HepG2 (cell line): Measurements from ENCODE around the gene KIAA1958. TPM values are rescaled to one million over a fixed set of nuclear protein-coding genes. Genes with fewer than 3 reads are reported as not detected.

ENCODE experiments used
- ATAC-seq: fragments of 200-7000 bp; cut with Tn5 transposase; 3 replicates; pipeline ENCODE4 v1.9.1; 2020; ENCODE audit warnings: mild to moderate bottlenecking, moderate library complexity
- BruUV-seq: library from RNA; stranded (reverse); fragments of 400-500 nt; replicated peaks from 2 replicates; lab custom pipeline; 2021; lab: Mats Ljungman, UMichigan
- CTCF ChIA-PET: fragments of 300-600 bp; formaldehyde crosslinking; extraction: SDS; loops from one replicate; lab custom pipeline; 2021; ENCODE audit warnings: low total read pairs, inconsistent platforms, low intra/inter-chr PET ratio; lab: Yijun Ruan, JAX
- POLR2A ChIA-PET: fragments of 350-600 bp; sonication (Branson Sonifier 250); formaldehyde crosslinking; loops from one replicate; lab custom pipeline; 2020; ENCODE audit warnings: antibody characterized with exemption, inconsistent platforms; lab: Yijun Ruan, JAX
- DNase-seq: peaks from one replicate; pipeline ENCODE4 v3.0.0-alpha.2; 2015; ENCODE audit warnings: low spot score
- FAIRE-seq: peaks from 3 replicates; lab custom pipeline; 2011; peaks lifted over from hg19 to GRCh38; lab: Jason Lieb, UNC
- H2AFZ ChIP-seq: one replicate; pipeline ENCODE4 v1.6.1; 2011; ENCODE audit warnings: low read length, inconsistent platforms
- H3K27ac ChIP-seq: fragments of 300-600 bp; 3 replicates; pipeline ENCODE4 v1.8.0; 2011; ENCODE audit warnings: mixed run types, mild to moderate bottlenecking, mixed read lengths, low read length, inconsistent platforms; ENCODE audit not compliant: insufficient read depth; ENCODE audit errors: extremely low read length
- H3K27me3 ChIP-seq, 2 experiments: fragments of 200-600 bp in 1 of 2; 2 replicates in 1 of 2; 3 replicates in 1 of 2; pipeline versions ENCODE4 v1.6.0 to v1.8.0; 2011; ENCODE audit warnings: low read length in 2 of 2, mild to moderate bottlenecking in 2 of 2, moderate library complexity in 2 of 2, inconsistent platforms in 1 of 2; ENCODE audit not compliant: insufficient read depth in 2 of 2, control insufficient read depth in 1 of 2
- H3K36me3 ChIP-seq, 2 experiments: fragments of 200-600 bp in 1 of 2; replicated peaks in 1 of 2; 2 replicates in 1 of 2; 3 replicates in 1 of 2; pipeline versions ENCODE4 v1.5.1 to v1.8.0; 2011; ENCODE audit warnings: low read length in 2 of 2, inconsistent platforms in 1 of 2; ENCODE audit not compliant: insufficient read depth in 2 of 2, control insufficient read depth in 1 of 2
- H3K4me1 ChIP-seq: 2 replicates; pipeline ENCODE4 v1.5.1; 2012; ENCODE audit warnings: low read length, inconsistent platforms; ENCODE audit not compliant: insufficient read depth
- H3K4me2 ChIP-seq: 2 replicates; pipeline ENCODE4 v1.6.0; 2011; ENCODE audit warnings: low read depth, low read length, inconsistent platforms
- H3K4me3 ChIP-seq, 3 experiments: fragments of 200-600 bp in 1 of 3; sonication (generic), shearing (Covaris generic) in 1 of 3; replicated peaks in 1 of 3; 2 replicates each; pipeline ENCODE4 v1.5.1; 2011 to 2016; ENCODE audit warnings: low read length in 3 of 3, inconsistent platforms in 2 of 3, low read depth in 2 of 3, mild to moderate bottlenecking in 2 of 3, control low read depth in 1 of 3, mixed read lengths in 1 of 3; ENCODE audit not compliant: insufficient read depth in 1 of 3
- H3K79me2 ChIP-seq: one replicate; pipeline ENCODE4 v1.6.1; 2011; ENCODE audit warnings: low read length, inconsistent platforms; ENCODE audit not compliant: insufficient read depth
- H3K9ac ChIP-seq: 2 replicates; pipeline ENCODE4 v1.6.0; 2011; ENCODE audit warnings: mild to moderate bottlenecking, low read depth, low read length, inconsistent platforms; ENCODE audit not compliant: insufficient read depth
- H3K9me3 ChIP-seq: 2 replicates; pipeline ENCODE4 v1.5.1; 2012; ENCODE audit warnings: mild to moderate bottlenecking, low read length
- H4K20me1 ChIP-seq: 2 replicates; pipeline ENCODE4 v1.6.0; 2011; ENCODE audit warnings: inconsistent platforms, mild to moderate bottlenecking, low read length, moderate library complexity; ENCODE audit not compliant: insufficient read depth
- CEBPB ChIP-seq: IDR thresholded peaks from 2 replicates; pipeline ENCODE4 v1.6.1; 2011; ENCODE audit warnings: low read depth, low read length, improper control_type of control experiment, borderline replicate concordance
- CEBPG ChIP-seq: IDR thresholded peaks from 2 replicates; pipeline ENCODE4 v1.6.1; 2016
- EP300 ChIP-seq, 3 experiments: sonication (generic) in 1 of 3; formaldehyde crosslinking in 1 of 3; IDR thresholded peaks; 2 replicates each; pipeline versions ENCODE4 v1.5.1 to v1.6.1; 2011 to 2020; ENCODE audit warnings: low read depth in 2 of 3, low read length in 2 of 3, borderline replicate concordance in 1 of 3, improper control_type of control experiment in 1 of 3, mild to moderate bottlenecking in 1 of 3, missing genetic modification reagents in 1 of 3, moderate library complexity in 1 of 3
- FOXK1 ChIP-seq: sonication (generic); formaldehyde crosslinking; IDR thresholded peaks from 2 replicates; pipeline ENCODE4 v1.4.0; 2020; ENCODE audit warnings: low read depth, missing genetic modification reagents, borderline replicate concordance
- KAT8 ChIP-seq: IDR thresholded peaks from 2 replicates; pipeline ENCODE4 v1.6.1; 2016; ENCODE audit warnings: missing genetic modification reagents, missing compliant biosample characterization
- NCOA1 ChIP-seq: sonication (generic); formaldehyde crosslinking; IDR thresholded peaks from 2 replicates; pipeline ENCODE4 v1.9.0; 2021; ENCODE audit warnings: missing genetic modification reagents
- REL ChIP-seq: sonication (generic); formaldehyde crosslinking; conservative IDR thresholded peaks from 2 replicates; pipeline ENCODE4 v1.8.0; 2022; ENCODE audit warnings: mild to moderate bottlenecking, missing genetic modification reagents, moderate library complexity
- ZZZ3 ChIP-seq: sonication (generic); formaldehyde crosslinking; IDR thresholded peaks from 2 replicates; pipeline ENCODE4 v1.4.0; 2020; ENCODE audit warnings: missing genetic modification reagents, mild to moderate bottlenecking, borderline replicate concordance
- WGBS: methylation state at CpG from one replicate; pipeline ENCODE4 v1.1.6; 2017; ENCODE audit warnings: low lambda C conversion rate; 5-methylcytosine and 5-hydroxymethylcytosine counted together
- in situ Hi-C: cut with HindIII; loops from 2 replicates; pipeline ENCODE4 v1.10.0; 2017; ENCODE audit warnings: low pct_unique_long_range_greater_than_20kb; ENCODE audit not compliant: extremely low pct_ligation_motif_present
- intact Hi-C: fragments of 100-400 bp; cut with micrococcal nuclease; formaldehyde crosslinking; loops from one replicate; pipeline ENCODE4 v1.10.0; 2022; ENCODE audit not compliant: unreplicated experiment
- polyA plus RNA-seq, 8 experiments: library from polyadenylated mRNA; depleted of rRNA in 3 of 8; stranded (reverse) in 7 of 8; unstranded in 1 of 8; fragments of >200 nt; fragmentation: Illumina TruSeq in 4 of 8; extraction: Trizol in 4 of 8; gene quantifications; 2 replicates each; pipeline versions ENCODE4 v1.2.1 to v1.2.3, GENCODE V29; 2011 to 2016; ENCODE audit warnings: low read depth in 4 of 8, missing spikeins in 1 of 8, mixed read lengths in 1 of 8; ENCODE audit not compliant: insufficient read depth in 1 of 8
- total RNA-seq, 5 experiments: library from RNA; depleted of rRNA; stranded (reverse); fragments of >200 nt; fragmentation: Illumina TruSeq; extraction: Trizol; gene quantifications; 2 replicates each; pipeline ENCODE4 v1.2.3, GENCODE V29; 2016; ENCODE audit warnings: low read depth in 1 of 5
- TF ChIP-seq, protein P1 (sequence below): sonication (generic); formaldehyde crosslinking; IDR thresholded peaks from 2 replicates; pipeline ENCODE4 v1.5.0; 2020; ENCODE audit warnings: missing genetic modification reagents

KIAA1958 gene
- total and polyA plus RNA-seq, 2 of the 13 experiments (the other 11 are each of a cell fraction or from before 2014, with no cell fraction given), result 8.5 to 10.3 TPM

DNA sequence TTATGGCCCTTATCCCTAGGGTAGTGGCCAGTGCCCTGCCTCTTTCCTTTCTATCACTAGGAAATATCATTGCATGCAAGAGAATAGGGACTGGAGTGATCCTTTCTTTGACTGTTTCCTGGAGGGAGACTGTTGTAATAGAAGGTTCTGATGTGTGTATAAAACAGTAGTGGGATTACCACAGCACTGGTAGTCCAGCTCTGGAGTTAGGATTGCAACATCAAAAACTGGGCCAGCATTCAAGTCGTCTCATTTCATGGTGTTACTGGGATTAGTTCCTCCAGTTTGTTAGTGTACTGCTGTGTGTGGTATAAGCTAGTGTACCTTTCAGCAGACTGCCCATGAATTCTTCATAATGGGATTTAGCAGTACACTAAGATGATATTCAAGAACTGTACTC, 45.8 kb downstream of the KIAA1958 start:
- 63% methylated on average over 1 of the region's 1 CpG for WGBS
- TF ChIP-seq FOXK1 (no peak), CEBPG (CRISPR knock-in tag) (0 out of 2 replicates have a peak, but pooled peaks have one; percentile 8), EP300 (IDR thresholded peaks at IDR 0.05; ENCODE audit: low read depth in 2 of 2, low read length in 2 of 2) (no peak), EP300 (CRISPR knock-in tag; IDR thresholded peaks at IDR 0.05; ENCODE audit: borderline replicate concordance) (no peak), KAT8 (no peak), ZZZ3 (CRISPR knock-in tag) (no peak), CEBPB (peak; percentile 76), NCOA1 (CRISPR knock-in tag) (no peak), REL (CRISPR knock-in tag) (no peak)
- TF ChIP-seq, protein P1, sequence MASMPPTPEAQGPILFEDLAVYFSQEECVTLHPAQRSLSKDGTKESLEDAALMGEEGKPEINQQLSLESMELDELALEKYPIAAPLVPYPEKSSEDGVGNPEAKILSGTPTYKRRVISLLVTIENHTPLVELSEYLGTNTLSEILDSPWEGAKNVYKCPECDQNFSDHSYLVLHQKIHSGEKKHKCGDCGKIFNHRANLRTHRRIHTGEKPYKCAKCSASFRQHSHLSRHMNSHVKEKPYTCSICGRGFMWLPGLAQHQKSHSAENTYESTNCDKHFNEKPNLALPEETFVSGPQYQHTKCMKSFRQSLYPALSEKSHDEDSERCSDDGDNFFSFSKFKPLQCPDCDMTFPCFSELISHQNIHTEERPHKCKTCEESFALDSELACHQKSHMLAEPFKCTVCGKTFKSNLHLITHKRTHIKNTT (CRISPR knock-in tag), result no peak
- BruUV-seq, result no TSS peak
- Histone ChIP-seq H3K36me3 (no peaks in the 10 kb centered on the region; a peak in 1 of 5 replicates), H3K27ac (no peak overlapping the region), H3K4me2 (no peak overlapping the region), H3K27me3 (no peaks in the 10 kb centered on the region), H4K20me1 (peaks cover 10% of the 10 kb centered on the region; the same call in 1 of the 2 replicates), H3K4me1 (peaks cover 7% of the 10 kb centered on the region), H3K4me3 (no peak overlapping the region), H3K9me3 (no peaks in the 10 kb centered on the region), H3K79me2 (peaks cover 54% of the 10 kb centered on the region), H3K9ac (no peak overlapping the region), H2AFZ (no peak overlapping the region)
- ChIA-PET CTCF (no interaction called here), POLR2A (no interaction called here)
- ATAC-seq, result no peak
- in situ Hi-C loops (no loop called here), intact Hi-C loops (no loop called here)
- no peak for FAIRE-seq
- no peak for DNase-seq
